Smooth muscle cell (in vitro differentiated cells): ENCODE data around the gene LAMP1. TPM values are rescaled to one million over a fixed set of nuclear protein-coding genes. Genes with fewer than 3 reads are reported as not detected.

ENCODE experiments used
- DNase-seq: peaks from one replicate; lab custom pipeline; 2025; ENCODE audit not compliant: unreplicated experiment; lab: John Stamatoyannopoulos, UW
- H2AFZ ChIP-seq: fragments of 200-600 bp; sonication (generic); 2 replicates; pipeline ENCODE4 v1.6.0; 2016; ENCODE audit warnings: antibody characterized with exemption, low read depth, mild to moderate bottlenecking
- H3F3A ChIP-seq: fragments of 200-600 bp; sonication (generic); 2 replicates; pipeline ENCODE4 v1.6.0; 2017; ENCODE audit warnings: antibody characterized with exemption, low read depth
- H3K27ac ChIP-seq: fragments of 200-600 bp; sonication (generic); 2 replicates; pipeline ENCODE4 v1.5.1; 2016; ENCODE audit warnings: low read depth, mild to moderate bottlenecking
- H3K27me3 ChIP-seq: fragments of 200-600 bp; sonication (generic); 2 replicates; pipeline ENCODE4 v1.6.1; 2016; ENCODE audit warnings: low read depth, mild to moderate bottlenecking
- H3K36me3 ChIP-seq: fragments of 200-600 bp; sonication (generic); 2 replicates; pipeline ENCODE4 v1.5.1; 2016; ENCODE audit warnings: low read depth
- H3K4me1 ChIP-seq: fragments of 200-600 bp; sonication (generic); 2 replicates; pipeline ENCODE4 v1.5.1; 2016; ENCODE audit warnings: low read depth
- H3K4me2 ChIP-seq: fragments of 200-600 bp; sonication (generic); 2 replicates; pipeline ENCODE4 v1.6.0; 2016; ENCODE audit warnings: mild to moderate bottlenecking
- H3K4me3 ChIP-seq: fragments of 200-600 bp; sonication (generic); 2 replicates; pipeline ENCODE4 v1.5.1; 2016; ENCODE audit warnings: mild to moderate bottlenecking
- H3K79me2 ChIP-seq: fragments of 200-600 bp; sonication (generic); 2 replicates; pipeline ENCODE4 v1.6.0; 2016; ENCODE audit warnings: low read depth, mild to moderate bottlenecking
- H3K9ac ChIP-seq: fragments of 200-600 bp; sonication (generic); 2 replicates; pipeline ENCODE4 v1.6.0; 2016; ENCODE audit warnings: low read depth
- H3K9me3 ChIP-seq: fragments of 200-600 bp; sonication (generic); replicated peaks from 2 replicates; pipeline ENCODE4 v1.5.1; 2016; ENCODE audit warnings: low read depth
- H4K20me1 ChIP-seq: fragments of 200-600 bp; sonication (generic); 2 replicates; pipeline ENCODE4 v1.6.0; 2016; ENCODE audit warnings: low read depth
- CTCF ChIP-seq: fragments of 200-600 bp; sonication (generic); IDR thresholded peaks from 2 replicates; pipeline ENCODE4 v1.5.1; 2017; ENCODE audit warnings: borderline replicate concordance, mild to moderate bottlenecking, antibody characterized with exemption; ENCODE audit not compliant: insufficient read depth, poor library complexity, severe bottlenecking
- WGBS: methylation state at CpG from one replicate; pipeline ENCODE4 v1.1.7; 2016; ENCODE audit warnings: low lambda C conversion rate; 5-methylcytosine and 5-hydroxymethylcytosine counted together
- polyA plus RNA-seq: library from polyadenylated mRNA; unstranded; fragments of >200 nt; fragmentation: Nextera tagmentation; extraction: Ambion mirVana; gene quantifications from 2 replicates; pipeline ENCODE4 v1.2.1, GENCODE V29; 2016
- total RNA-seq: library from RNA; depleted of rRNA; stranded (reverse); fragments of >200 nt; gene quantifications from 2 replicates; pipeline ENCODE4 v1.2.3, GENCODE V29; 2014

Gene LAMP1
- total and polyA plus RNA-seq, 2 experiments from 2014 or later, result 111 to 146 TPM

DNA sequence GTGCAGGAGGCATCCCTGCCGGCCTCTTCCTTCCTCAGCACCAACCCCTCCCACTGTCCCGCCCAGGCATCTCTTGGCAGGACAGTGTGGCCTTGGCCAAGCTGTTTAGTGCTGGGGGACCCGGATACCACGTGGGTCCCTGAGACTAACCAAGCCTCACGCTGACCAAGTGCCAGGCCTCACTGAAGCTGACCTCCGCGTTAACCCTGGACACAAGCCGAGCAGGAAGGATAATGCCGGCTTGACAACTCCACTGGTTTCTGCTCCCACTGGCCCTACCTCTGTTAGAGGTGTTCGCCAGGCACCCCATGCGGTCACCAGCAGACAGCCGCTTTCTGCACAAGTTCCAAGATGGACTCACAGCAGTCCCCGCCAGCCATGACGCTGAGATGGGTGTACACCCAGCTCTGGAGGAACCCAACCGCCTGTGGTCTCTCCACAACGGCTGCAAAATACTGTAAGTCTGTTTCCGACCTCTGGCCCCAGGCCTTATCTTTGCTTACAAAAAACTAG is 54.5 kb downstream of the LAMP1 start:
- DNase-seq, result no peak
- no peak overlapping the region for H2AFZ ChIP-seq
- H3K27me3 ChIP-seq, result no peaks in the 10 kb centered on the region
- no peak overlapping the region for H3K4me3 ChIP-seq
- no peaks in the 10 kb centered on the region for H3K4me1 ChIP-seq
- H3K36me3 ChIP-seq, result no peaks in the 10 kb centered on the region
- no peaks in the 10 kb centered on the region for H3F3A ChIP-seq
- no peak for TF ChIP-seq CTCF
- WGBS, result 95% methylated on average over 17 of the region's 17 CpGs
- H3K4me2 ChIP-seq, result no peak overlapping the region
- no peaks in the 10 kb centered on the region for H4K20me1 ChIP-seq
- no peak overlapping the region for H3K9ac ChIP-seq
- H3K27ac ChIP-seq, result no peak overlapping the region
- H3K79me2 ChIP-seq, result no peaks in the 10 kb centered on the region
- H3K9me3 ChIP-seq, result no peaks in the 10 kb centered on the region

DNA sequence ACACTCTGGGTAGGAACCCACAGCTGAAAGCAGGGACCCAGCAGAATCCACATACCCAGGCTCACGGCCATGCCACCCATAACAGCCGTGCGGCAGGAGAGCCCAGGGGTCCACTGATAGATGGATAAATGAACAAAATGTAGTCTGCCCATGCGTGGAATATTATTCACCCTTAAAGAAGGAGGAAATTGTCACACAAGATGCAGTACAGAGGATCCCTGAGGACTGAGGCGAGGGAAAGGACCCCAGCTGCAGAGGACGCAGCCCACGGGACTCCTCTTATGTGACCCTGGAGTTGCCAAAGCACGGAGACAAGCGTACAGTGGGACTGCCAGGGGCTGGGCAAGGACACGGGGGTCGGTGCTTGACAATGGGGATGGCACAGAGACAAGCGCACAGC is 56.2 kb downstream of the LAMP1 start:
- no peaks in the 10 kb centered on the region for H3K4me1 ChIP-seq
- no peak overlapping the region for H2AFZ ChIP-seq
- no peaks in the 10 kb centered on the region for H3K9me3 ChIP-seq
- no peak overlapping the region for H3K4me3 ChIP-seq
- no peaks in the 10 kb centered on the region for H3K79me2 ChIP-seq
- H3K36me3 ChIP-seq, result no peaks in the 10 kb centered on the region
- H4K20me1 ChIP-seq, result no peaks in the 10 kb centered on the region
- TF ChIP-seq CTCF, result no peak
- WGBS, result 90% methylated on average over 12 of the region's 12 CpGs
- no peak overlapping the region for H3K27ac ChIP-seq
- no peaks in the 10 kb centered on the region for H3F3A ChIP-seq
- no peak overlapping the region for H3K9ac ChIP-seq
- DNase-seq, result no peak
- H3K27me3 ChIP-seq, result no peaks in the 10 kb centered on the region
- H3K4me2 ChIP-seq, result no peak overlapping the region

GRCh38 chr13:113354831-113355610 is 58.0 kb downstream of the LAMP1 start:
- no peak for TF ChIP-seq CTCF
- no peak for DNase-seq
- H3K4me3 ChIP-seq, result no peak overlapping the region
- no peaks in the 10 kb centered on the region for H3K4me1 ChIP-seq
- WGBS, result over 99% methylated on average over 41 of the region's 41 CpGs
- no peak overlapping the region for H3K9ac ChIP-seq
- no peaks in the 10 kb centered on the region for H3K27me3 ChIP-seq
- H4K20me1 ChIP-seq, result no peaks in the 10 kb centered on the region
- H3F3A ChIP-seq, result no peaks in the 10 kb centered on the region
- H3K36me3 ChIP-seq, result no peaks in the 10 kb centered on the region
- no peak overlapping the region for H3K27ac ChIP-seq
- no peaks in the 10 kb centered on the region for H3K9me3 ChIP-seq
- no peak overlapping the region for H3K4me2 ChIP-seq
- H3K79me2 ChIP-seq, result no peaks in the 10 kb centered on the region
- H2AFZ ChIP-seq, result no peak overlapping the region

- H3K9me3 ChIP-seq, result no peaks in the 10 kb centered on the region
- no peaks in the 10 kb centered on the region for H3K79me2 ChIP-seq
- H3K4me3 ChIP-seq, result no peak overlapping the region
- WGBS, result 96% methylated on average over 10 of the region's 10 CpGs
- no peaks in the 10 kb centered on the region for H3K4me1 ChIP-seq
- no peaks in the 10 kb centered on the region for H3K36me3 ChIP-seq
- no peaks in the 10 kb centered on the region for H4K20me1 ChIP-seq
- H3K9ac ChIP-seq, result no peak overlapping the region
- DNase-seq, result no peak
- no peak overlapping the region for H3K27ac ChIP-seq
- H3K27me3 ChIP-seq, result no peaks in the 10 kb centered on the region
- H3F3A ChIP-seq, result no peaks in the 10 kb centered on the region
- no peak overlapping the region for H2AFZ ChIP-seq
- TF ChIP-seq CTCF, result no peak
- no peak overlapping the region for H3K4me2 ChIP-seq
Measured at GRCh38 chr13:113355621-113356020, 58.6 kb downstream of the LAMP1 start.
